IPS-NIHi7 (cell line): ENCODE measurements around the gene PCDHA10.

Experiments used
- DNase-seq: peaks from one replicate; pipeline ENCODE4 v3.0.0; 2012; ENCODE audit warnings: mixed read lengths; ENCODE audit errors: extremely low spot score

Gene PCDHA10

GRCh38 chr5:140882591-140882899 lies 26.8 kb downstream of the PCDHA10 start:
- DNase-seq, result peak; percentile 67

GRCh38 chr5:140883373-140883772 lies 27.7 kb downstream of the PCDHA10 start:
- no peak for DNase-seq

GRCh38 chr5:140883927-140884697 lies 28.4 kb downstream of the PCDHA10 start:
- no peak for DNase-seq

GRCh38 chr5:140916325-140916724 lies 60.6 kb downstream of the PCDHA10 start:
- no peak for DNase-seq
